NCI-H2107 treated with DMSO at 0.1 percent for 48 hours (cell line): ENCODE data around the gene ASPA.
"Not testable (repeated sequence)": the region's sequence is repeated elsewhere in the genome, so short reads cannot be mapped to it uniquely, and the experiment has no call there.

Source experiments
- DNase-seq: peaks from one replicate; lab custom pipeline; 2025; ENCODE audit not compliant: unreplicated experiment; lab: John Stamatoyannopoulos, UW

Gene ASPA

GRCh38 chr17:3475812-3476610 is at the start of gene ASPA:
Gene ASPA, plus strand, starts transcription at chr17:3475997. Its CDS starts 163 bp downstream, at chr17:3476160.
- DNase-seq = no peak

- DNase-seq = not testable (repeated sequence)
These were observed 42.6 kb upstream of the ASPA start for GRCh38 chr17:3433215-3433614.

- DNase-seq = no peak
These were observed 42.1 kb upstream of the ASPA start, which contains the start of gene OR1E2 for GRCh38 chr17:3433741-3434140. Gene OR1E2, minus strand, starts transcription at chr17:3433841. Its CDS starts 0 bp downstream, at chr17:3433841.

GRCh38 chr17:3438368-3438767 is 37.4 kb upstream of the ASPA start:
- no peak for DNase-seq

- DNase-seq = no peak
These were observed 35.3 kb upstream of the ASPA start for GRCh38 chr17:3440451-3440850.

GRCh38 chr17:3447625-3448024 is 28.2 kb upstream of the ASPA start:
- no peak for DNase-seq

GRCh38 chr17:3448059-3448665 is 27.6 kb upstream of the ASPA start:
- no peak for DNase-seq

GRCh38 chr17:3466355-3466754 is 9.4 kb upstream of the ASPA start:
- not testable (repeated sequence) for DNase-seq

GRCh38 chr17:3469529-3469928 is 6.3 kb upstream of the ASPA start:
- no peak for DNase-seq

GRCh38 chr17:3471599-3471998 is 4.2 kb upstream of the ASPA start, which contains the start of gene SPATA22:
Gene SPATA22, minus strand, starts transcription at chr17:3471819. Its CDS starts 2,494 bp downstream, at chr17:3469325.
- DNase-seq = no peak

- DNase-seq = no peak
These were observed 3.7 kb upstream of the ASPA start for GRCh38 chr17:3472137-3472536.

- no peak for DNase-seq
These were observed 1.6 kb upstream of the ASPA start for GRCh38 chr17:3474212-3474611.

GRCh38 chr17:3475251-3475685 is 529 bp upstream of the ASPA start:
- DNase-seq = no peak

- DNase-seq = no peak
These were observed 4.2 kb downstream of the ASPA start for GRCh38 chr17:3479988-3480387.

- no peak for DNase-seq
These were observed 7.1 kb downstream of the ASPA start for GRCh38 chr17:3482852-3483251.

GRCh38 chr17:3485481-3486068 is 9.8 kb downstream of the ASPA start:
- DNase-seq = no peak

- no peak for DNase-seq
These were observed 21.3 kb downstream of the ASPA start for GRCh38 chr17:3497101-3497500.

- no peak for DNase-seq
These were observed 25.5 kb downstream of the ASPA start for GRCh38 chr17:3501344-3501743.

GRCh38 chr17:3502466-3502865 is 26.7 kb downstream of the ASPA start:
- no peak for DNase-seq

GRCh38 chr17:3503285-3503684 is 27.5 kb downstream of the ASPA start:
- DNase-seq = no peak

GRCh38 chr17:3505008-3505407 is 29.2 kb downstream of the ASPA start:
- DNase-seq = no peak

- DNase-seq = no peak
These were observed 30.3 kb downstream of the ASPA start for GRCh38 chr17:3506054-3506453.
